HepG2 (cell line): ENCODE measurements around the gene TAS1R3. TPM values are rescaled to one million over a fixed set of nuclear protein-coding genes. Genes with fewer than 3 reads are reported as not detected.

Source experiments
- CREB1 ChIP-seq, 2 experiments: fragments of 450-650 bp in 1 of 2; IDR thresholded peaks; 2 replicates each; pipeline ENCODE4 v1.6.1; 2016 to 2017; ENCODE audit warnings: control low read depth in 1 of 2, mild to moderate bottlenecking in 1 of 2, missing compliant biosample characterization in 1 of 2, missing genetic modification characterization in 1 of 2
- ETV5 ChIP-seq: IDR thresholded peaks from 2 replicates; pipeline ENCODE4 v1.6.1; 2018; ENCODE audit warnings: missing biosample characterization, missing genetic modification reagents, inconsistent platforms, borderline replicate concordance
- JUND ChIP-seq: sonication (generic); formaldehyde crosslinking; IDR thresholded peaks from 2 replicates; pipeline ENCODE4 v1.8.0; 2022; ENCODE audit warnings: mild to moderate bottlenecking, missing genetic modification reagents
- KLF12 ChIP-seq: sonication (generic); formaldehyde crosslinking; IDR thresholded peaks from 2 replicates; pipeline ENCODE4 v1.4.0; 2020; ENCODE audit warnings: missing genetic modification reagents, borderline replicate concordance
- MXD4 ChIP-seq: IDR thresholded peaks from 2 replicates; pipeline ENCODE4 v1.6.1; 2016; ENCODE audit warnings: mild to moderate bottlenecking, missing biosample characterization, missing genetic modification reagents
- NFYC ChIP-seq: IDR thresholded peaks from 2 replicates; pipeline ENCODE4 v1.6.1; 2016; ENCODE audit warnings: missing genetic modification reagents, missing compliant biosample characterization
- PAX8 ChIP-seq: sonication (generic); formaldehyde crosslinking; IDR thresholded peaks from 2 replicates; pipeline ENCODE4 v1.8.0; 2022; ENCODE audit warnings: mild to moderate bottlenecking, missing genetic modification reagents, borderline replicate concordance
- U2AF1 ChIP-seq: fragments of 200-400 bp; formaldehyde crosslinking; optimal IDR thresholded peaks from 2 replicates; pipeline ENCODE3; 2017; ENCODE audit warnings: mild to moderate bottlenecking, low read depth, low read length
- ZNF230 ChIP-seq: sonication (generic); formaldehyde crosslinking; IDR thresholded peaks from 2 replicates; pipeline ENCODE4 v1.4.0; 2020; ENCODE audit warnings: mild to moderate bottlenecking, missing genetic modification reagents
- ZNF556 ChIP-seq: sonication (generic); formaldehyde crosslinking; IDR thresholded peaks from 2 replicates; pipeline ENCODE4 v1.4.0; 2020; ENCODE audit warnings: mild to moderate bottlenecking, missing genetic modification reagents, borderline replicate concordance
- ZNF703 ChIP-seq: sonication (generic); formaldehyde crosslinking; IDR thresholded peaks from 2 replicates; pipeline ENCODE4 v1.5.1; 2020; ENCODE audit warnings: missing genetic modification reagents, mild to moderate bottlenecking, moderate library complexity, borderline replicate concordance
- ZSCAN22 ChIP-seq: sonication (generic); formaldehyde crosslinking; IDR thresholded peaks from 2 replicates; pipeline ENCODE4 v1.4.0; 2020; ENCODE audit warnings: mild to moderate bottlenecking, missing genetic modification reagents
- polyA plus RNA-seq, 8 experiments: library from polyadenylated mRNA; depleted of rRNA in 3 of 8; stranded (reverse) in 7 of 8; unstranded in 1 of 8; fragments of >200 nt; fragmentation: Illumina TruSeq in 4 of 8; extraction: Trizol in 4 of 8; gene quantifications; 2 replicates each; pipeline versions ENCODE4 v1.2.1 to v1.2.3, GENCODE V29; 2011 to 2016; ENCODE audit warnings: low read depth in 4 of 8, missing spikeins in 1 of 8, mixed read lengths in 1 of 8; ENCODE audit not compliant: insufficient read depth in 1 of 8
- total RNA-seq, 5 experiments: library from RNA; depleted of rRNA; stranded (reverse); fragments of >200 nt; fragmentation: Illumina TruSeq; extraction: Trizol; gene quantifications; 2 replicates each; pipeline ENCODE4 v1.2.3, GENCODE V29; 2016; ENCODE audit warnings: low read depth in 1 of 5
- TF ChIP-seq, protein P1 (sequence below): sonication (generic); formaldehyde crosslinking; IDR thresholded peaks from 2 replicates; pipeline ENCODE4 v1.5.1; 2020; ENCODE audit warnings: mild to moderate bottlenecking, moderate library complexity, missing genetic modification reagents
- TF ChIP-seq, protein P2 (sequence below): sonication (generic); formaldehyde crosslinking; IDR thresholded peaks from 2 replicates; pipeline ENCODE4 v1.5.1; 2020; ENCODE audit warnings: mild to moderate bottlenecking, missing genetic modification reagents, borderline replicate concordance
- TF ChIP-seq, protein P3 (sequence below): IDR thresholded peaks from 2 replicates; pipeline ENCODE4 v1.6.1; 2018; ENCODE audit warnings: missing genetic modification reagents, mild to moderate bottlenecking, missing compliant biosample characterization
- TF ChIP-seq, protein P4 (sequence below): sonication (generic); formaldehyde crosslinking; IDR thresholded peaks from 2 replicates; pipeline ENCODE4 v1.9.0; 2021; ENCODE audit warnings: missing genetic modification reagents, mild to moderate bottlenecking, borderline replicate concordance

The TAS1R3 gene
- total and polyA plus RNA-seq, 2 of the 13 experiments (the other 11 are each of a cell fraction or from before 2014, with no cell fraction given), result 0.13 to 0.15 TPM

DNA sequence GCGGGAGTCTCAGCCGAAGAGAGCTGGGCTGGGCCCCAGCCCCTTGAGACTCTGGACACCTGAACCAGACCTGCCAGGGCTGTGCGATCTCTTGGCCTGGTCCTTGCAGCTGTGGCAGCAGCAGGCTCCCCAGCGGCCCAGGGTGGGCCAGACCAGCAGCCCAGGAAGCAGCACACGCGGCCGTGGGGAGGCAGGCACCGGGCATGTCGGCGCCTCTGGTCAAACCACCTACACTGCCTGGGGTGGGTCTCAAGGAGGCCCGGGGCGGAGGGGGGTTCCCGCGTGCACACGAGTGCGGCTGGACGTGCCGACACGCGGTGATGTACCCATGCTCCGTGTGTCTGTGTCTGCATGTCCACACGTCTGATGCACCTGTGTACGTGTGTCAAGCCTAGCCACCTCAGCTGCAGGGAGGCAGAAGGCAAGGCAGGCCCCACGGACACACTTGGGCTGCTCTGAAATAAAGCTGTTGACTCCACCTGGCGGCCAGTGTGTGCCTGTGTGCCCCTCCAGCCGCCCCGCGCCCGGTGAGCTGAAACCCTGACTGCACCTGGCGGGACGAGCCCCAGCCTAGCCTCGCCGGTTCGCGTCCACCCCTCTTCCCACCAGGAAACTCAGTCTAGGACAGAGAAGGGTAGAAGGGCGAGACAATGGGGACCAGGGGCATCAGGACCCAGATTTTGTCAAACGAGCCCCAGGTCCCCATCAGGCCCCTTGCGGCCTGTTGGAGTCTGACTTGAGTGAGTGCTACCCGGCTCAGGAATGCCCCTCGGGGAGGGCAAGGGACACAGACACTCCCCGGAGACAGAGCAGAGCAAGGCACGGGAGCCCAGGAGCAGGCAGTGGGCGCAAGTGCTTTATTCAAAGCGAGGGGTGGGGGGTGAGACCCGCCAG, 39.3 kb upstream of the TAS1R3 start (continued):
- TF ChIP-seq U2AF1 (no peak), JUND (CRISPR knock-in tag) (no peak), ZNF556 (no peak), CREB1 (IDR thresholded peaks at IDR 0.05) (no peak), CREB1 (CRISPR knock-in tag; IDR thresholded peaks at IDR 0.05) (no peak), KLF12 (CRISPR knock-in tag) (no peak), ETV5 (CRISPR knock-in tag) (no peak), PAX8 (no peak), NFYC (CRISPR knock-in tag) (no peak), ZSCAN22 (no peak), ZNF230 (CRISPR knock-in tag) (no peak), MXD4 (CRISPR knock-in tag) (no peak), ZNF703 (CRISPR knock-in tag) (no peak)
- TF ChIP-seq, protein P1, sequence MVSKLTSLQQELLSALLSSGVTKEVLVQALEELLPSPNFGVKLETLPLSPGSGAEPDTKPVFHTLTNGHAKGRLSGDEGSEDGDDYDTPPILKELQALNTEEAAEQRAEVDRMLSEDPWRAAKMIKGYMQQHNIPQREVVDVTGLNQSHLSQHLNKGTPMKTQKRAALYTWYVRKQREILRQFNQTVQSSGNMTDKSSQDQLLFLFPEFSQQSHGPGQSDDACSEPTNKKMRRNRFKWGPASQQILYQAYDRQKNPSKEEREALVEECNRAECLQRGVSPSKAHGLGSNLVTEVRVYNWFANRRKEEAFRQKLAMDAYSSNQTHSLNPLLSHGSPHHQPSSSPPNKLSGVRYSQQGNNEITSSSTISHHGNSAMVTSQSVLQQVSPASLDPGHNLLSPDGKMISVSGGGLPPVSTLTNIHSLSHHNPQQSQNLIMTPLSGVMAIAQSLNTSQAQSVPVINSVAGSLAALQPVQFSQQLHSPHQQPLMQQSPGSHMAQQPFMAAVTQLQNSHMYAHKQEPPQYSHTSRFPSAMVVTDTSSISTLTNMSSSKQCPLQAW (CRISPR knock-in tag), result no peak
- TF ChIP-seq, protein P2, sequence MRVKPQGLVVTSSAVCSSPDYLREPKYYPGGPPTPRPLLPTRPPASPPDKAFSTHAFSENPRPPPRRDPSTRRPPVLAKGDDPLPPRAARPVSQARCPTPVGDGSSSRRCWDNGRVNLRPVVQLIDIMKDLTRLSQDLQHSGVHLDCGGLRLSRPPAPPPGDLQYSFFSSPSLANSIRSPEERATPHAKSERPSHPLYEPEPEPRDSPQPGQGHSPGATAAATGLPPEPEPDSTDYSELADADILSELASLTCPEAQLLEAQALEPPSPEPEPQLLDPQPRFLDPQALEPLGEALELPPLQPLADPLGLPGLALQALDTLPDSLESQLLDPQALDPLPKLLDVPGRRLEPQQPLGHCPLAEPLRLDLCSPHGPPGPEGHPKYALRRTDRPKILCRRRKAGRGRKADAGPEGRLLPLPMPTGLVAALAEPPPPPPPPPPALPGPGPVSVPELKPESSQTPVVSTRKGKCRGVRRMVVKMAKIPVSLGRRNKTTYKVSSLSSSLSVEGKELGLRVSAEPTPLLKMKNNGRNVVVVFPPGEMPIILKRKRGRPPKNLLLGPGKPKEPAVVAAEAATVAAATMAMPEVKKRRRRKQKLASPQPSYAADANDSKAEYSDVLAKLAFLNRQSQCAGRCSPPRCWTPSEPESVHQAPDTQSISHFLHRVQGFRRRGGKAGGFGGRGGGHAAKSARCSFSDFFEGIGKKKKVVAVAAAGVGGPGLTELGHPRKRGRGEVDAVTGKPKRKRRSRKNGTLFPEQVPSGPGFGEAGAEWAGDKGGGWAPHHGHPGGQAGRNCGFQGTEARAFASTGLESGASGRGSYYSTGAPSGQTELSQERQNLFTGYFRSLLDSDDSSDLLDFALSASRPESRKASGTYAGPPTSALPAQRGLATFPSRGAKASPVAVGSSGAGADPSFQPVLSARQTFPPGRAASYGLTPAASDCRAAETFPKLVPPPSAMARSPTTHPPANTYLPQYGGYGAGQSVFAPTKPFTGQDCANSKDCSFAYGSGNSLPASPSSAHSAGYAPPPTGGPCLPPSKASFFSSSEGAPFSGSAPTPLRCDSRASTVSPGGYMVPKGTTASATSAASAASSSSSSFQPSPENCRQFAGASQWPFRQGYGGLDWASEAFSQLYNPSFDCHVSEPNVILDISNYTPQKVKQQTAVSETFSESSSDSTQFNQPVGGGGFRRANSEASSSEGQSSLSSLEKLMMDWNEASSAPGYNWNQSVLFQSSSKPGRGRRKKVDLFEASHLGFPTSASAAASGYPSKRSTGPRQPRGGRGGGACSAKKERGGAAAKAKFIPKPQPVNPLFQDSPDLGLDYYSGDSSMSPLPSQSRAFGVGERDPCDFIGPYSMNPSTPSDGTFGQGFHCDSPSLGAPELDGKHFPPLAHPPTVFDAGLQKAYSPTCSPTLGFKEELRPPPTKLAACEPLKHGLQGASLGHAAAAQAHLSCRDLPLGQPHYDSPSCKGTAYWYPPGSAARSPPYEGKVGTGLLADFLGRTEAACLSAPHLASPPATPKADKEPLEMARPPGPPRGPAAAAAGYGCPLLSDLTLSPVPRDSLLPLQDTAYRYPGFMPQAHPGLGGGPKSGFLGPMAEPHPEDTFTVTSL, result no peak
- TF ChIP-seq, protein P3, sequence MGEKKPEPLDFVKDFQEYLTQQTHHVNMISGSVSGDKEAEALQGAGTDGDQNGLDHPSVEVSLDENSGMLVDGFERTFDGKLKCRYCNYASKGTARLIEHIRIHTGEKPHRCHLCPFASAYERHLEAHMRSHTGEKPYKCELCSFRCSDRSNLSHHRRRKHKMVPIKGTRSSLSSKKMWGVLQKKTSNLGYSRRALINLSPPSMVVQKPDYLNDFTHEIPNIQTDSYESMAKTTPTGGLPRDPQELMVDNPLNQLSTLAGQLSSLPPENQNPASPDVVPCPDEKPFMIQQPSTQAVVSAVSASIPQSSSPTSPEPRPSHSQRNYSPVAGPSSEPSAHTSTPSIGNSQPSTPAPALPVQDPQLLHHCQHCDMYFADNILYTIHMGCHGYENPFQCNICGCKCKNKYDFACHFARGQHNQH, result no peak
- TF ChIP-seq, protein P4, sequence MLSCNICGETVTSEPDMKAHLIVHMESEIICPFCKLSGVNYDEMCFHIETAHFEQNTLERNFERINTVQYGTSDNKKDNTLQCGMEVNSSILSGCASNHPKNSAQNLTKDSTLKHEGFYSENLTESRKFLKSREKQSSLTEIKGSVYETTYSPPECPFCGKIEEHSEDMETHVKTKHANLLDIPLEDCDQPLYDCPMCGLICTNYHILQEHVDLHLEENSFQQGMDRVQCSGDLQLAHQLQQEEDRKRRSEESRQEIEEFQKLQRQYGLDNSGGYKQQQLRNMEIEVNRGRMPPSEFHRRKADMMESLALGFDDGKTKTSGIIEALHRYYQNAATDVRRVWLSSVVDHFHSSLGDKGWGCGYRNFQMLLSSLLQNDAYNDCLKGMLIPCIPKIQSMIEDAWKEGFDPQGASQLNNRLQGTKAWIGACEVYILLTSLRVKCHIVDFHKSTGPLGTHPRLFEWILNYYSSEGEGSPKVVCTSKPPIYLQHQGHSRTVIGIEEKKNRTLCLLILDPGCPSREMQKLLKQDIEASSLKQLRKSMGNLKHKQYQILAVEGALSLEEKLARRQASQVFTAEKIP (CRISPR knock-in tag), result no peak
